Hepatocyte (in vitro differentiated cells): ENCODE results near the gene MEAF6.

ENCODE experiments used
- EZH2 ChIP-seq: fragments of 200-600 bp; sonication (generic); IDR thresholded peaks from 2 replicates; pipeline ENCODE4 v1.6.1; 2016; ENCODE audit warnings: antibody characterized with exemption, mild to moderate bottlenecking, borderline replicate concordance
- TF ChIP-seq, protein P1 (sequence below): fragments of 200-600 bp; sonication (generic); IDR thresholded peaks from 2 replicates; pipeline ENCODE4 v1.5.1; 2016; ENCODE audit warnings: antibody characterized with exemption, mild to moderate bottlenecking; ENCODE audit not compliant: poor library complexity

DNA sequence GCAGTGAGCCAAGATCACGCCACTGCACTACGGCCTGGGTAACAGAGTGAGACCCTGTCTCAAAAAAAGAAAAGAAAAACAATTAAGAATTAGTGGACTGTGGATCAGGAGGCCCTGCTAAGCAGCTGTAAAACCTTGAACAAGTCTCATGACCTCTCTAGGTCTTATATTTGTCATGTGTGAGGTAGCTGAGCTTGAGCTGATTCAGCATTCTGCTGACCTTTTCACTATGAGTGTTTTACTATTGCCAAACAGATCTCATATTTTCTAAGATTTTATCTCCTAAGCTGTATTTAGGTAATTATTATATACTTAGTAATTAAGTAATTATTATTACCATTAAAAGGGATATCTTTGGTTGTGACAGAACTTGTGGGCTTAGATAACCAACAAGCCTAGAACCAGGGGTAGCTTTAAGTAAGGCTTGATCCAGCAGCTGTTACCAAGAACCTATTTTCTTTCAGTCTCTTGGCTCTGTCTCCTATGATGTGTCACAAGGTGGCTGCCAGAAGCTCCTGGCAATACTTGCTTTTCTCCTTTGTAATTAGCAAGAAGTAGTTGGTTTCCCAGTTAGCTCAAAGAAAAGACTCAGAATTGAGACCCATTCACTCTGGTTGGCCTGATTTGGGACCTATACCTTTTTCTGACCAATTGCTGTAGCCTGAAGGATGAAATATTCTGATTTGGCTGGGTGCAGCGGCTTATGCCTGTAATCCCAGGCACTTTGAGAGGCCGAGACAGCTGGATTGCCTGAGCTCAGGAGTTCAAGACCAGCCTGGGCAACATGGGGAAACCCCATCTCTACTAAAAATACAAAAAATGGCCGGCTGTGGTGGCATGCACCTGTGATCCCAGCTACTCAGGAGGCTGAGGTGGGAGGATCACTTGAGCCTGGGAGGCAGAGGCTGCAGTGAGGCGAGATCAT, 48.7 kb downstream of the MEAF6 start:
- TF ChIP-seq, protein P1, sequence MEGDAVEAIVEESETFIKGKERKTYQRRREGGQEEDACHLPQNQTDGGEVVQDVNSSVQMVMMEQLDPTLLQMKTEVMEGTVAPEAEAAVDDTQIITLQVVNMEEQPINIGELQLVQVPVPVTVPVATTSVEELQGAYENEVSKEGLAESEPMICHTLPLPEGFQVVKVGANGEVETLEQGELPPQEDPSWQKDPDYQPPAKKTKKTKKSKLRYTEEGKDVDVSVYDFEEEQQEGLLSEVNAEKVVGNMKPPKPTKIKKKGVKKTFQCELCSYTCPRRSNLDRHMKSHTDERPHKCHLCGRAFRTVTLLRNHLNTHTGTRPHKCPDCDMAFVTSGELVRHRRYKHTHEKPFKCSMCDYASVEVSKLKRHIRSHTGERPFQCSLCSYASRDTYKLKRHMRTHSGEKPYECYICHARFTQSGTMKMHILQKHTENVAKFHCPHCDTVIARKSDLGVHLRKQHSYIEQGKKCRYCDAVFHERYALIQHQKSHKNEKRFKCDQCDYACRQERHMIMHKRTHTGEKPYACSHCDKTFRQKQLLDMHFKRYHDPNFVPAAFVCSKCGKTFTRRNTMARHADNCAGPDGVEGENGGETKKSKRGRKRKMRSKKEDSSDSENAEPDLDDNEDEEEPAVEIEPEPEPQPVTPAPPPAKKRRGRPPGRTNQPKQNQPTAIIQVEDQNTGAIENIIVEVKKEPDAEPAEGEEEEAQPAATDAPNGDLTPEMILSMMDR, result no peak
- no peak for TF ChIP-seq EZH2
